ENCODE data around the gene SLC6A7.

Gene SLC6A7

GRCh38 chr5:150152636-150153462, 37.0 kb upstream of the SLC6A7 start:
- no peak for TF ChIP-seq CTCF (IDR thresholded peaks at IDR 0.05)

- TF ChIP-seq CTCF (IDR thresholded peaks at IDR 0.05), result no peak
Measured at GRCh38 chr5:150153483-150153882, 36.4 kb upstream of the SLC6A7 start.

GRCh38 chr5:150153957-150154617, 35.8 kb upstream of the SLC6A7 start:
- TF ChIP-seq CTCF (IDR thresholded peaks at IDR 0.05), result no peak

GRCh38 chr5:150154618-150155128, 35.2 kb upstream of the SLC6A7 start:
- no peak for TF ChIP-seq CTCF (IDR thresholded peaks at IDR 0.05)

- TF ChIP-seq CTCF (IDR thresholded peaks at IDR 0.05), result no peak
Measured at GRCh38 chr5:150155258-150156026, 34.4 kb upstream of the SLC6A7 start, which contains the start of gene PDGFRB. TSS of gene PDGFRB (minus strand) at chr5:150155845. CDS start at chr5:150137047, 18,798 bp downstream.

- TF ChIP-seq CTCF (IDR thresholded peaks at IDR 0.05), result no peak
Measured at GRCh38 chr5:150156027-150156368, 33.9 kb upstream of the SLC6A7 start.

- TF ChIP-seq CTCF (IDR thresholded peaks at IDR 0.05), result no peak
Measured at GRCh38 chr5:150156540-150156939, 33.3 kb upstream of the SLC6A7 start.
